ENCODE results near the gene CCDC88C.

GRCh38 chr14:91372671-91373495, 44.7 kb downstream of the CCDC88C start:
- no peak for TF ChIP-seq CTCF (IDR thresholded peaks at IDR 0.05)
- TF ChIP-seq POLR2A (IDR thresholded peaks at IDR 0.05): no peak
